HG03378 (cell line): Measurements from ENCODE around the gene GNG3.
"Not testable (repeated sequence)": the region's sequence is repeated elsewhere in the genome, so short reads cannot be mapped to it uniquely, and the experiment has no call there.

Experiments used
- ATAC-seq: cut with Tn5 transposase; IDR thresholded peaks from one replicate; pipeline ENCODE4 v1.9.1; 2021; ENCODE audit warnings: mild to moderate bottlenecking, moderate library complexity; ENCODE audit not compliant: unreplicated experiment

The GNG3 gene

DNA sequence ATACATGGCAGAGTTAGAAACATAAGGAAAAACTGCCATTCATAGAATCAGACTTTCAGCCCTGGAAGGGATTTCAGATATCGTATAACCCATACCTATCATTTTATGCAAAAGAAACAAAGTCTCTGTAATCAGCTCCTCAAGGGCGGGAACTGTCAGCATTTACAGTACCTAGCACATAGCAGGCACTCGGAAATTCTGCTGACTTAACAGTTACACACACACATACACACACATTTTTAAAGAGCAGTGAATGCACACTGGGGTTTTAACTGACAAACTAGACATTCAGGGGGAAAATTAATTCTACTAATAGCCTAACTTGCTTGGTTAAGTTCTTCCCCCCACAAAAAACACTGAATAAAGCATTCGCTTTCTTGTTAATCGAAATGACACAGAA is 8.7 kb downstream of the GNG3 start:
- ATAC-seq = no peak

DNA sequence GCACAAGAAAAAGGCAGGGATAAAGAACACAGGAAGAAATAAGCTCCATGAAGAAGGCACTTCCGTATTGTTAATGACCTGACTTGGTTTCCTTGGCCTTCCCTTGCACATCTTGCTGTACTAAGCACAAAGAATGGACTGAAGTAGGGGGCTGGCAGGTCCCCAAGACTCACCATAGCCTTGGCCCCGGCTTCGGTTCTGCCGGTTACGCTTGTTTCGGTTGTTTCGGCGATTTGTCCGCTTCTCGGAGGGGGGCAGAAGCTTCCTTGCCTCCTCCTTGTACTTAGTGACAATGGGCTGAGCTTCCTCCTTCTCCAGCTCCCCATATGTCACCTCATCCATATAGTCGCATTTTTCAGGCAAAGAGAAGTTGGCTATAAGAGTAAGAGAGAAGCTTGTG is 9.3 kb downstream of the GNG3 start:
- no peak for ATAC-seq

GRCh38 chr11:62719302-62719978 is 12.0 kb downstream of the GNG3 start:
- ATAC-seq = no peak

GRCh38 chr11:62721994-62722393 is 14.5 kb downstream of the GNG3 start:
- ATAC-seq = no peak

DNA sequence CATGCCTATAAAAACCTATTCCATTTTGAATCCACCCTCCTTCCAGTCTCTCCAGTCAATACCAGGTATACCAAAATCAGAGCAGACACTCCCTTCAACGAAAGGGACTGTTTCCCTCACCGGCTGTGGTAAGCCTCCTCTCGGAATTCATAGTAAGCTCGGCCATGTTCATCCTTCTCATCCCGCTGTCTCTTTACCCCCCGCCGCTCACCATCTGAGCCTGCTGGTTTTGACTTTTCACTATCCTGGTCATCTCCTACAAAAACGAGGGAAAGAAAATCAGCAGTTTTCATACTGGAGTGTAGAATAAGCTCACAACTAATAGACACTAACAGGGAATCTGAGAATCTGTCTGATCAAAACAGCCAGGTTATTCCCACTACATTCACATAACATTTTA is 16.7 kb downstream of the GNG3 start:
- no peak for ATAC-seq

GRCh38 chr11:62725646-62726045 is 18.2 kb downstream of the GNG3 start:
- no peak for ATAC-seq

DNA sequence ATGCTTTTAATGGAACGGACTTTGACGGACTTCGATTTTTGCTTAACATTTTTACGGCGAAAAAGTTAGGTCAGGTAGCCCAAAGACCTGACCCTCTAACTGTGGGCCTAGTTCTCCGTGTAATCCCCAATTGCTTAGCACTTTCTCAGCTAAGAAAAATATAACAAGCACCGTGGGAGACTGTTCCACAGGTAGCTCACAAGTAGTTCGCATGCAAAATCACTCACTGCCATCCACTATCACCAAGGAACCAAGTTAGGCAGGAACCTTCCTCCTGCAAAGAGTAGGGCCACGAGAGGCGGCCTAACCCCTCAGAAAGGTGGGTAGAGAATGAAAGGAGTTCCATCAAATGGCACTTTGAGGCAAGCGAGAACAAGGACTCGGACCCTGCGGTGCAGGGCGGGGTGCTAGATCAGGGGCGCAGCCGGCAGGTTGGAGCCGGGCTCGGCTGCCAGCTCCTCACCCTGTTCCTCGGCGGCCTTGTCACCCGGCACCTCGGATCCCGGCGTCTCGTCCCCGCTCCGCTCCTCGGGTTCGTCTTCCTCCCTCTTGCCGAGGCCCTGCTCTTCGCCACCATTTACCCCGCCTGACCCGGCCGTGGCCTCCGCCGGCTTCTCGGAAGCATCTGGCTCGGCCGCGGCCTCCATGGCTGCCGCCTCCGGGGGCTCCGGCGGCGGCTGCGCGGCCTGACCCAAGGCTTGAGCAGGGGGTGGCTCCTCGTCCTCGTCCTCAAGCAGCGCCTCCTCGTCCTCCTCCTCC is 18.9 kb downstream of the GNG3 start:
- no peak for ATAC-seq

GRCh38 chr11:62726915-62727164 is 19.4 kb downstream of the GNG3 start:
- ATAC-seq = no peak

DNA sequence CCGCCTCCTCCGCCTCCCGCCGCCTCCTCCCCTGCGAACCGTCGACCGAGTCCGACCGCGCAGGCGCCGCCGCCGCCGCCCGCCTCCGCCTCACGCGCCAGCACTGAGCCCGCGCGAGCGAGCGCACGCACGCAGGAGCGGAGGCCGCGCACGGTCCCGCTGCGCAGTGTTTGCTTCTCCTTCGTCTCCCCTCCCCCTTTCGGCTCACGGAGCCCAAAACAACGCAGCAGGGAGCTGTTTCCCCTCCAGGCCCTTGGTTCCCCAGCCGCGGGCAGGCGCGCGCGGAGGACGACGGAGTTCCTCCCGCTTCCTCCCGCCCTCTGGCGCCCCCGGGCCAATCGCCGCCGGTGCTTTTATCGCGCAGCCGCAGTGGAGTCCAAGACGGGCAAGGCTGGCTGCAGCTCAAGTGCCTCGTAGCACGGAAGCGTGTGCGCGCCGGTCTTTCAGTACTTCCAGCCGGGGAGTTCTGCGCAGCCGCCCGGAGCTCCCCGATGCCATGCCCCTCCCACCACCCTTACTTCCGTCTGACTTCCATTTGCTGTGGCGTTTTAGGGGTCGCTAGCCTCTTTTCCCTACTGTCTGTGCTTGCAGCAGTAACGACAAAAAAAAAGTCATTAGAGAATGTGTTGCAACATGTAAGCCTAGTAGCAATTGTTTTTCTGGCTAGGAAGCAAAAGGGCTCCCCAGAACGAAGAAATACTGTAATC is 19.8 kb downstream of the GNG3 start, which contains the start of gene HNRNPUL2:
HNRNPUL2 (minus strand) TSS at position 293 of the 707 bp plus-strand sequence. CDS start 301 bp downstream, outside the sequence.
- peak; percentile 69 for ATAC-seq

DNA sequence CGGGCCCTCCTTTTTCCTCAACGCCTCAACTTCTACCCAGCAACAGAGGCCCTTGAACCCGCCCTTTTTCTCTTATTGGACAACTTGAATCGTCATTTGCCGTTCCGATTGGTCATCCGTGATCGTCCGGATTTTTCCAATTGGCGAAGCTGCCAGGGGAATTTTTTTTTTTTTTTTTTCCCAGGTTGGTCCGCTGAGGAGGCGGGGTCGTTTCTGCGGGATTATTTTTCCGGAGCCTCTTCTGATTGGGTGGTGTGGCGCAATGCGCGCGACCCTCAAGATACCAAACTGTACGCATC is 20.3 kb downstream of the GNG3 start:
- ATAC-seq = peak; percentile 54

DNA sequence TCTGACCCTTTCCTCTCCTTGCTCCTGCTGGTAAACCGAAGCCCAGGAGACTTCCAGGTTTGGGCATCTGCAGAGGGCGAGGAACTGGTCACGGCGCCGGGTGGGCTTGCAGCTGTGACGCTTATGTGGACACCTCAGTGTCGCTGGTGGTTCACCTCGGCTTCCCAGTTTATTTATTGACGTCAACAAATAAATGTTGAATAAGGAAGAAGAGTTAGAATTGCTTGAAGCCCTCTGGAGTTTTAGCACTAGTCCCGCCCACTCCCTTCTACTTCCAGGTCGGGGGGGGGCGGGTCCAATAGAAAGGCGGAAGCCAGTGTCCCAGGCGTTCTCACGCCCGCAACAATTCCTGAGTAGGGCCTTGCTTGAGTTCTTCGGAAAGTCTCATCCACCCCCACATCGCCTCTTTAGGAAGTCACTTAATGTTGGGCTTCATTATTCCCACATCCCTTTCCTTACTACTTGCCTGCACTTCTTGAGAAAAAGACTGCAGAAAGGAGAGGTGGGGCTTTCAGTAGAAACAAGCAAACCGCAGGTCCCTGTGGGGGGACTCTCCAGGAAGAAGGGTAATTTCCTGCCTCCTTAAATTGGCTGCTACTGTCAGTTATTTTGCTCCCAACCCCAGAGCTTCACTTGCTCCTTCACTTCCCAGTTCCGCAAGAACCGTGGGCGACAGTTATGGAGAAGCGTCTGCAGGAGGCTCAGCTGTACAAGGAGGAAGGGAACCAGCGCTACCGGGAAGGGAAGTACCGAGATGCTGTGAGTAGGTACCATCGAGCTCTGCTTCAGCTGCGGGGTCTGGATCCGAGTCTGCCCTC is 20.9 kb downstream of the GNG3 start, which contains the start of gene TTC9C:
TTC9C (plus strand) TSS at position 316 of the 818 bp plus-strand sequence; CDS start at position 679, 363 bp downstream.
- peak; percentile 27 for ATAC-seq

GRCh38 chr11:62730076-62730475 is 22.6 kb downstream of the GNG3 start:
- not testable (repeated sequence) for ATAC-seq

GRCh38 chr11:62732830-62733229 is 25.4 kb downstream of the GNG3 start:
- no peak for ATAC-seq

GRCh38 chr11:62737196-62737595 is 29.7 kb downstream of the GNG3 start:
- ATAC-seq = no peak

GRCh38 chr11:62747475-62748160 is 40.1 kb downstream of the GNG3 start:
- no peak for ATAC-seq

GRCh38 chr11:62749931-62750330 is 42.5 kb downstream of the GNG3 start:
- ATAC-seq = not testable (repeated sequence)

GRCh38 chr11:62752177-62752785 is 44.8 kb downstream of the GNG3 start:
- ATAC-seq = no peak

GRCh38 chr11:62752994-62753735 is 45.7 kb downstream of the GNG3 start:
- no peak for ATAC-seq
